ENCODE data around the gene KRTAP5-4. TPM values are rescaled to one million over a fixed set of nuclear protein-coding genes. Genes with fewer than 3 reads are reported as not detected.

Gene KRTAP5-4
- total and polyA plus RNA-seq, 3 donors from 2014 or later, result not detected

DNA sequence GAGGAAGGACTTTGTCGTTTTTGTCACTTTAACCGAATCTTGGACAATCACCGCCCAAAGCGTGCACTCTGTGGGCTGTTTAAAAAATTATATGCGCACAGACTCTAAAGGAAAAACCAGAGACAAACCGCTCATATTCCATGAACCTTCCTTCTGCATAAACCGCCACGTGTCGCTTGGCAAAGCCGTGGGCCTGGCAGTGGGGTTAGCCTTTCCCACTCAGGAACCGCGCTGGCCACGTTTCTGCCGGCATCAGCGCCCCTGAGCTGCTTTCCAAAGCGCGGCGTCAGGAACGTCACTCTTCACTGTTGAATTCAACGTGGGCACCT, 30.5 kb upstream of the KRTAP5-4 start:
- intact Hi-C loops (cut with DNase I; ENCODE audit: low total_unique reads), result loop anchor here (10.0 kb wide), 2 partner anchors 182 to 502 kb away; partner anchors contain the start of genes SYT8 and TNNI2
- Histone ChIP-seq H3K9me3 (no peaks in the 10 kb centered on the region), H3K27ac (no peak overlapping the region), H3K4me1 (no peaks in the 10 kb centered on the region), H3K27me3 (no peaks in the 10 kb centered on the region), H3K4me3 (no peak overlapping the region), H3K36me3 (ENCODE audit: low read depth, missing control alignments) (no peaks in the 10 kb centered on the region)
- TF ChIP-seq POLR2A (IDR thresholded peaks at IDR 0.05), result no peak
- TF ChIP-seq, protein P1, sequence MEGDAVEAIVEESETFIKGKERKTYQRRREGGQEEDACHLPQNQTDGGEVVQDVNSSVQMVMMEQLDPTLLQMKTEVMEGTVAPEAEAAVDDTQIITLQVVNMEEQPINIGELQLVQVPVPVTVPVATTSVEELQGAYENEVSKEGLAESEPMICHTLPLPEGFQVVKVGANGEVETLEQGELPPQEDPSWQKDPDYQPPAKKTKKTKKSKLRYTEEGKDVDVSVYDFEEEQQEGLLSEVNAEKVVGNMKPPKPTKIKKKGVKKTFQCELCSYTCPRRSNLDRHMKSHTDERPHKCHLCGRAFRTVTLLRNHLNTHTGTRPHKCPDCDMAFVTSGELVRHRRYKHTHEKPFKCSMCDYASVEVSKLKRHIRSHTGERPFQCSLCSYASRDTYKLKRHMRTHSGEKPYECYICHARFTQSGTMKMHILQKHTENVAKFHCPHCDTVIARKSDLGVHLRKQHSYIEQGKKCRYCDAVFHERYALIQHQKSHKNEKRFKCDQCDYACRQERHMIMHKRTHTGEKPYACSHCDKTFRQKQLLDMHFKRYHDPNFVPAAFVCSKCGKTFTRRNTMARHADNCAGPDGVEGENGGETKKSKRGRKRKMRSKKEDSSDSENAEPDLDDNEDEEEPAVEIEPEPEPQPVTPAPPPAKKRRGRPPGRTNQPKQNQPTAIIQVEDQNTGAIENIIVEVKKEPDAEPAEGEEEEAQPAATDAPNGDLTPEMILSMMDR (IDR thresholded peaks at IDR 0.05), result no peak
- no peak for DNase-seq
- 37 to 52% methylated on average over 17 to 20 of the region's 20 CpGs for WGBS, 2 donors

DNA sequence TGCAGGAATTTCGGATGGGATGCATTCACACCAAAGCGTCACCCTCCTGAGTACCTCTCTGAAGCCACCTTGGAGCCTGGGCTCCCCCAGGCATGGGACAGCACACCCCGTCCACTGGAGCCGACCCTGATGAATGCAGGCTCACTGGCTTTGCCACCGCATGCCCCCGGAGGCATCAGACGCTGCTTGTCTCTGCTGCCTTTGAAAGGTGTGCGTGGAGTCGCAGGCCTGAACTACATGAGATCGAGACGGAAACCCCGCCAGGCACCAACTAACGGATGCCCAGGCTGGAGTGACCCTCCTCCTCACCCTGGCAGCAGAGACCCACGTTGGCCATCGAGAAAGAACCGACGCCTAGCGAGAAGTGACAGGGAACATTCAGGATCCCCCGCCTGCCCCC, 30.1 kb upstream of the KRTAP5-4 start:
- H3K36me3 ChIP-seq (ENCODE audit: low read depth, missing control alignments), result no peaks in the 10 kb centered on the region
- TF ChIP-seq, protein P1 (IDR thresholded peaks at IDR 0.05), result no peak
- no peak for TF ChIP-seq POLR2A (IDR thresholded peaks at IDR 0.05)
- intact Hi-C loops (cut with DNase I; ENCODE audit: low total_unique reads), result loop anchor here (10.0 kb wide), 2 partner anchors 183 to 503 kb away; partner anchors contain the start of genes SYT8 and TNNI2
- no peak for DNase-seq
- WGBS, 2 donors, result 61 to 69% methylated on average over 5 to 19 of the region's 19 CpGs
- no peak overlapping the region for H3K27ac ChIP-seq
- H3K4me3 ChIP-seq, result no peak overlapping the region
- no peaks in the 10 kb centered on the region for H3K9me3 ChIP-seq
- no peaks in the 10 kb centered on the region for H3K27me3 ChIP-seq
- H3K4me1 ChIP-seq, result no peaks in the 10 kb centered on the region

- 84 to 91% methylated on average over 7 of the region's 7 CpGs for WGBS, 2 donors
- H3K9me3 ChIP-seq, result no peaks in the 10 kb centered on the region
- no peak overlapping the region for H3K4me3 ChIP-seq
- H3K4me1 ChIP-seq, result no peaks in the 10 kb centered on the region
- no peak overlapping the region for H3K27ac ChIP-seq
- TF ChIP-seq POLR2A (IDR thresholded peaks at IDR 0.05), result no peak
- TF ChIP-seq, protein P1 (IDR thresholded peaks at IDR 0.05), result no peak
- no peaks in the 10 kb centered on the region for H3K36me3 ChIP-seq (ENCODE audit: low read depth, missing control alignments)
- DNase-seq, result no peak
- H3K27me3 ChIP-seq, result no peaks in the 10 kb centered on the region
- intact Hi-C loops (cut with DNase I; ENCODE audit: low total_unique reads), result loop anchor here (10.0 kb wide), 2 partner anchors 183 to 503 kb away; partner anchors contain the start of genes SYT8 and TNNI2
These were observed 29.6 kb upstream of the KRTAP5-4 start for GRCh38 chr11:1651411-1651980.

DNA sequence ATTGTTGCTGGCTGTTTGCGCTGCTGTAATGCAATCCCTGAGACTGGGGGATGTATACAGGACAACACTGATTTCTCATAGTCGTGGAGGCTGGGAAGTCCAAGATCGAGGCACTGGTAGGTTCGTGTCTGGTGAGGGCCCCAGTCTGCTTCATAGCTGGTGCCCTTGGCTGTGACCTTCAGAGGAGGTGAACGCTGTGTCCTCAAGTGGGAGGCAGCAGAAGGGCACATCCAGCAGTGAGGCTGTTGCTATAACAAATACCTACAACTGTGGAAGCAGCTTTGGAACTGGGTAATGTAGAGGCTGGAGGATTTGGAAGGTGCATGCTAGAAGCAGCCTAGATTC, 29.0 kb upstream of the KRTAP5-4 start:
- Histone ChIP-seq H3K4me3 (no peak overlapping the region), H3K9me3 (no peaks in the 10 kb centered on the region), H3K27me3 (no peaks in the 10 kb centered on the region), H3K27ac (no peak overlapping the region), H3K4me1 (no peaks in the 10 kb centered on the region), H3K36me3 (ENCODE audit: low read depth, missing control alignments) (no peaks in the 10 kb centered on the region)
- no peak for DNase-seq
- intact Hi-C loops (cut with DNase I; ENCODE audit: low total_unique reads), result loop anchor here (10.0 kb wide), 2 partner anchors 184 to 504 kb away; partner anchors contain the start of genes SYT8 and TNNI2
- WGBS, 2 donors, result 62 to 81% methylated on average over 2 to 5 of the region's 5 CpGs
- no peak for TF ChIP-seq POLR2A (IDR thresholded peaks at IDR 0.05)
- TF ChIP-seq, protein P1 (IDR thresholded peaks at IDR 0.05), result no peak

Measured in testis (tissue), 3 donors.